ENCODE measurements around the gene RPL3.

Gene RPL3

GRCh38 chr22:39317084-39317774, 2.2 kb downstream of the RPL3 start:
- DNase-seq (ENCODE audit: low read depth) = no peak

GRCh38 chr22:39316440-39317083, 2.9 kb downstream of the RPL3 start:
- peak; percentile 70 for DNase-seq (ENCODE audit: low read depth)

DNA sequence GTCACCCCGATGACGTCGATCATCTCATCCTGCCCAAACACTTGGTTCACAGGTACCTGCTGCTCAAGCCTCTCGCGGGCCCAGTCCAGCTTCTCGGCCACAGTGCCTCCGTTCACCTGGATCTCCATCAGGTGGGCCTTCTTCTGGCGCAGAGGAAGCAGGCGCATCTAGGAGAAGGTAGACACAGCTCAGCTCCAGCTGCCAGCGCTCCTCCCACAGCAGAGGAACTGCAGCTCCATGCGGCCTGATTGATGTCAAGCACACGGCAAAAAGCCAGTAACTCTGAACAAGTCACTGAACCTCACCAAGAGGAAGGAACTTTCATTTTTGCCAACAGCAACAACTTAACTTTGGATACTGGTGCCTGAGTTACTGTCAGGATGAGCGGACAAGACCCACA, 4.0 kb downstream of the RPL3 start:
- no peak for DNase-seq (ENCODE audit: low read depth)

GRCh38 chr22:39314251-39314971, 5.0 kb downstream of the RPL3 start:
- no peak for DNase-seq (ENCODE audit: low read depth)

DNA sequence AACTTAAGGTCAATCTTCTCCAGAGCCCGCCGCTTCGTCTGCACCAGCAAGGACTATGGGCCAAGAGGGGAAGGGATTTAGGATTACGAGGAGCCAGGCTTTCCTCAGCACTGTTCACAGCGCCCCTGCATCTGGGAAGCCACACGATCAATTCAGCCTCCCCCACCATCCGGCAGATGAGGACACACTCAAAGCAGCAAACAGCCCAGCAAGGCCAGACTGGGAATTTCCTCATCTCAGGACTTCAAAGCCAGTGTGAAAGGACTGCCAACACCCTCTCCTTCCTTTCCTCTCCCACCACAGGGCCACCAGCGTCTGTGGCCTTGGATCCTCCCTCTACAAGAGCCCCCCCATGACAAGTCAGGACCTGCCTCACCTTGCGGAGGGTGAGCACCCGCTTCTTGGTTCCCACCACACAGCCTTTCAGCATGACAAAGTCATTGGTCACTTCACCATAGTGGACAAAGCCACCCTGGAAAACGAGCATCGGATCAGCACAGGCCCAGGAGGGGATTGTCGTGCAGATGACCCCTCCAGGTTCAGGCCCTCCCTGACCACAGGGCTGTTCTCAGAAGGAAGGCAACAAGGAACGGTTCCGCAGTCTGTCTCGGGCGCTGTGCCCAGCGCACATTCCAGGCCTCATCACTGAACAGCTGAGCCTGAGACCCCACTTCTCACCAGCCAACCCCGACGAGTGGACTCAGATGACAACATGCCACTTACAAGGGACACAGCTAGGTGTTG, 6.0 kb downstream of the RPL3 start:
- no peak for DNase-seq (ENCODE audit: low read depth)

DNA sequence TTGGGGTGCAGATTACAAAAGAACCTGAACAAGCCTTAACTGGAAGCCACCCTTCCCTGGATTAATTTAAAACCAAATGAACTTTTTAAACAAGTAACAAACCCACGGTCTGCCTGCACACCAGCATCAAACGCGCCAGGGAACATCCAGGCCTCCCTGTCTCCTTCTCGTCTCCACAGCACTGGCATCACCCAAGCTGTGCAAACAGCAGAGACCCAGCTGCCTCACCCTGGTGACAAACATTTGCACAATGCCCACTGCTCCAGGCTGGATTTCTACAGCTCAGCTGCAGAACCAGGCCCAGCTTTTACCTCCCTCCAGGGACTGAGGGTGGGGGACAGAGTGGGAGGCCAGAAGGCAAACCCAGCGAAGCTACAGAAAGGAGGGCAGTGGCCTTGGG, 7.0 kb downstream of the RPL3 start:
- DNase-seq (ENCODE audit: low read depth) = no peak

GRCh38 chr22:39311592-39312400, 7.6 kb downstream of the RPL3 start:
- no peak for DNase-seq (ENCODE audit: low read depth)

- DNase-seq (ENCODE audit: low read depth) = no peak
These were observed 9.3 kb downstream of the RPL3 start for GRCh38 chr22:39309881-39310714.

DNA sequence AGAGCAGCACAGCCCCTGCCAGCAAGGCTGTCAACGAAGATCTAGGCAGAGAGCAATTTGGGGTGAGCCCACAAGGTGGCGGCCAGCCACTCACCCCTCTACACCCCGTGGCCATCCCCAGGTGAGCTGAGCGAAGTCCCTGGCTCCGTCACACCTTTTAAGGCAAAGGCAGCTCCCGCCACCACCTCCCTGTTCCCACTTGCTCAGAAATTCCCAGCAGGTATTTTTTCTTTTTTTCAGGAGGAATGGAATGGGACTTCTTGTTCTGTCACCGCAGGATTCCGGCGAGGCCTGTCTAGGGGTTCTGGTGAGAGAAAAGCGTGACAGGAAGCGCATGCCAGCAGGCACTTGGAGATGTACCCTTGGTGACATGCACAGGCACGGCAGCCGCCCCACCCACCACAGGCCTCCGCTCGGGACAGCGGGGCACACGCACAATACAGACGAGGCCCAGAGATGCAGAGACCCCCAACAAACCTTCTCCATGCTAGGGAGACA, 10.0 kb downstream of the RPL3 start:
- DNase-seq (ENCODE audit: low read depth) = no peak

DNA sequence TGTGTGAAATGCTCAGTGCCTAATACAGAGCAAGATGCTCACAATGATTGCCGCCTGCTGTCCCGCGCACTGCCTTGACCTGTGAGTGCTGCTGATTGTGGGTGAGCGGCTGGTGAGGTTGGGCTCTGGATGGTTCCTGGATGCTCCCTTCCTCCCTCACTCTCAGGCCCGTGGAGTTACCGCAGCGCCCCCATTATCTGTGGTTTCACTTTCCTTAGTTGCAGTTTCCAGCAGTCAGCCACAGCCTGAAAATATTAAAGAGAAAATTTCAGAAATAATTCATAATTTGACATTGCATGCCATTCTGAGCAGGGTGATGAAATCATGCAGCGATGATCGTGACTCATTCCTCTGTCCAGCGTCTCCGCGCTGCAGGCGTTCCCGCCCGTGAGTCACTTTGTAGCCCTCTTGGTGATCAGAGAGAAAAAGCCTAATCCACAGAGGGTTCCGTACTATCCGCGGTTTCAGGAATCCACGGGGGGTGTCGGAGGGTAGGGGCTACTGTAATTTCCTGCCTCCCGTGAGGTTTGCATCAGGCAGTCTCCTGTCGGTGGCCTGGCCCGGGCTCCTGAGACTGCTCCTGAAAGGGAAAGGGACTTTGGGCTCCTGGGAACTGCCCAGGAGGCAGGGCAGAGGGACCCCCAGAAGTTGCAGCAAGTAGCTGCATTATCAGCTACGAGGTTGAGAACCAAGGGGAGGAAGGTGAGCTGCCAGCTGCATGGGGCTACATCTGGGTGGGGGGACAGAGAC, 10.6 kb downstream of the RPL3 start:
- no peak for DNase-seq (ENCODE audit: low read depth)

DNA sequence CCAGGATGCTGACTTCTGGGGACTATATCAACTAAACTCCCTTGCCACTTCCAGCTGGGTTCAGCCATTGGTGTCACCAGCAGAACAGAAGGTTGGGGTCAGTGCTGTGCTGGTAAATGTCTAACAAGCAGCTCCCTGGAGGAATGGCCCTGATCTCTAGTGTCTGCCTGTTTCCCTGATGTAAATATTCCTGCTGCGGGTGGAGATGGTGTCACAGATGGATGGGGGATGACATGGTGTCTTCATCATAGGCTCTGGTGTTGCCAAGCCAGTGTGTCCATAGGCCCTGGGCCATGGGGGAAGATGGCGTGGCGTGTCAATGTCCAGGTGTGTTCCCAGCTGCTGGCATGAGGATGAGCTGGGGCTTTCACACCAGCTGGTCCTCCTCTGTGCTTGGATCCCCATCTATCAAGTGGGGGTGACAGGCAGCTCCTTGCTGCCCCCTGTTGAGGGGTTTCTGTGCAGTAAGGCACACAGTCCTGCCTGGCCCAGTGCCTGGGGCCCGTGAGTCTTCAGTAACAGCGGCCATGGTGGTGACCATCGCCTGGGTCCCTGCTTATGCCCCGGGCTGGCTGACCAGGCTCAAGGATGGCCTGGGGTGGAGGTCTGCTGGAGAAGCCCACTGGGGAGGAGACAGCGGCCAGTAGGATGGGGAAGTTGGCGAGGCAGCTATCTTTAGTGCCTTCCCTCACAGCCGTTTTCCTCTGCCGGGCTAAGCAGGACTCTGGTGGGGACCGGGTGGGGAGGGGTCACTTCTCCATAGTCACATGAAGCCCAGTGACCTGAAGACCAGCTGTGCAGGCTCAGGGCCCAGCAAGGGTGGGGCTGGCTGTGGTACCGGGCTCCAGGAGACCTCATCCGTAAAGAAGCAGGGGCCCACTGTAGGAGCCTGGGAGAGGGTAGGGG, 12.7 kb downstream of the RPL3 start:
- DNase-seq (ENCODE audit: low read depth) = no peak

DNA sequence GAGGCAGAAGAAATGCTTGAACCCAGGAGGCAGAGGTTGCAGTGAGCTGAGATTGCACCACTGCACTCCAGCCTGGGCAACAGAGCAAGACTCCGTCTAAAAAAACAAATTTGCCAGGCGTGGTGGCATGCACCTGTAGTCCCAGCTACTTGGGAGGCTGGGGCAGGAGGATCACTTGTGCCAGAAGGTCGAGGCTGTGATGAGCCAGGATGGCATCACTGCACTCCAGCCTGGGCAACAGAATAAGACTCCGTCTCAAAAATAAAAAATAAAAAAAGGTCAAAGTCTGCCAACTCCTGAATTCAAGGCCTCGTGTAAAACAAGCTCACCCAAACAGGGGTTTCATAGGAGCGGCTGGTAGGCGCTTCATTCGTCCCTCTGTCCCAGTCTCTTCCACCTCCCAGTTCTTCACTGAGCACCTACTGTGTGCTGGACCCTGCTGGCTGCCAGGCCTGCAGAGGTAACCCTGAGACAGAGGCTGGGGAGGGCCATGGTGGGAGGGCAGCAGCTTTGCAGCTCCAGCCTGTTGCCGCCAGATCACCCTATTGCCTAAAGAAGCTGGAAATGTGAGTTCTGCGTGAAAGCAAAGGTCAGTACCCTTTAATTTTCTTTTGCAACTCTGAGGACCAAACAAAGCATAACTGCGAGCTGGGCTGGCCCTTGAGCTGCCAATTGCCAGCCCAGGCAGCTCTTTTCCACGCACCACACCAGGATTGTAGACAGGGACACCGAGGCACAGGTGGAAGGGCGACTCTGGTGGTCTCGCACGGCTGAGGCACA, 15.3 kb downstream of the RPL3 start:
- DNase-seq (ENCODE audit: low read depth) = no peak

DNA sequence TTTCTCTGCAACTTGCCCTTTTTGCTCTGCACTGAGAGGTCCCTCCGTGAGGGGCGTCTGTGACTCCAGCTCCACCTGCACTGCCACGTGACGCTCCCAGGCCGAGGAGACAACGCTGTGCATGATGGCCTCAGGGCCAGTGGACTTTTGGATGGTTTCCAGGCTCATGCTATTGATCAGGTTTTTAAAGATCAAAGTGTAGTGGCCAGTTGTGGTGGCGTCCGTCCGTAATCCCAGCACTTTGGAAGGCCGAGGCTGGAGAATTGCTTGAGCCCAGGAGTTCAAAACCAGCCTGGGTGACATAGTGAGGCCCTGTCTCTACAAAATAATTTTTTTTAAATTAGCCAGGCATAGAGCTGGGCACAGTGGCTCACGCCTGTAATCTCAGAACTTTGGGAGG, 16.1 kb downstream of the RPL3 start:
- no peak for DNase-seq (ENCODE audit: low read depth)

DNA sequence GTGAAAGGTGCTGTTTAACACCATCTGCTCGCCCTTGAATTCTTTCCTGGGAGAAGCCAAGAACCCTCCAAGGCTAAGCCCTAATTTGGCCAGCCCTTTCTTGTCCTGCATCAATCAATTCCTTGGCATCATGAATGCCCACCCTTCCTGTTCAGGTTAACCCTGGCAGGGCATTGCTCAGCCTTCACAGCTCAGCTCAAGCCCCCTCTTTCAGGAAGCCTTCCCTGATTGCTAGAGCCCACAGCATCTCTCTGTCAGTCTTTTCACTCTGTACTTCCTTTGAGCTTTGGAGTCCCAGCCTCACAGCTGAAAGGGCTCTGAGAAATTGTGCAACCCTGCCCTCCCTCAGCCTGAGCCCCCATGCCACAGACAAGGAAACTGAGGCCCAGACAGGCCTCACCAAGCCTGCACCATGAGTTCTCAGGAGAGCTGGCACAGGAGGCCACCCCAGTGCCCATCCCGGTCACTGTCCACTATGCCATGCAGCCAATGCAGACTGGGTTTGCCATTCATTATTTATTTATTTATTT, 16.9 kb downstream of the RPL3 start:
- DNase-seq (ENCODE audit: low read depth) = no peak

DNA sequence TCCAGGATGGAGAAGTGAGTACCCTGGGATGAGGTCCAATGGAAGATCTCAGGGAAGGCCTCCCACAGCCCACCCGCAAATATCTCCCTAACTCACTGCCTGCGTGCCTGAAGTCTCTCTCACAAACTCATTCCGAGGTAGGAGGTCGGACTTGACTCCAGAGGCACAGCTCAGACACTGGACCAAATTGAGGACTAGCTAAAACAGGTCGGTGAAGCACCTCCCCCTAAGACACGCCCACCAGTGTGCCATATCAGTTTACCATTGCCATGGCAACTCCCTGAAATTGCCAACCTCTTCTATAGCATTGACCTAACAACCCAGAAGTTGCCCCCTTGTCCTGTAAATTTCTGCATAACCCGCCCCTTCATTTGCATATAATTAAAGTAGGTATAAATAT, 17.5 kb downstream of the RPL3 start:
- DNase-seq (ENCODE audit: low read depth) = no peak

- DNase-seq (ENCODE audit: low read depth) = no peak
These were observed 18.3 kb downstream of the RPL3 start for GRCh38 chr22:39301108-39301507.

DNA sequence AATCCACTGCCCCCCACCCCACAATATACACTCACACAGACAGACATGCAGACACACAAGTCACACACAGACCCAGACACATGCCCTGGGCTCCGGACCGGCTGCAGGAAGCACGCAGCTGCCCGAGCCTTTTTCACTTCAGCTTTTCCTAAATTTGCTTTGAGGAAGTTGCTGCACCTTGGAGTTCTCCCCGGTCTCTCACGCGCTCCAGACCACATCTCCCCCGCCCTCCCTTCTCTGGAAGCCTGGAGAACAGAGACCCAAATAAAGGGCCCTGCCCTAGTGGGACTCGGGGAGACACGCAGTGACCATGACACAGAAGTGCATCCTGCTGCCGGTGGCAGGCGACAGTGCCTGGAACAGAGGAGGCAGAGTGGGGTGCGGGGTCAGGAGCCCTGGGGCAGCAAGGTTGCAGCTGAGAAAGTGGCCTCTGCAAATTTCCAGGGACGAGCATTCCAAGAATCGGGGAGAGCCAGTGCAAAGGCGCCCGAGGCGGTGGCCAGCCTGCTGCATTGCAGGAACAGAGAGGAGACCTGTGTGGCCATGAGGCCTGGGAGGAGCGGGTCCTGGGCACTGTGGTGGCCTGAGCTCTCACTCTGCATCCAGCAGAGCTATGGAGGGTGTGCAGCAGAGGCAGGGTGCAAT, 19.1 kb downstream of the RPL3 start:
- DNase-seq (ENCODE audit: low read depth) = no peak
